ENCODE results near the gene ZNF275. TPM values are rescaled to one million over a fixed set of nuclear protein-coding genes. Genes with fewer than 3 reads are reported as not detected.
A peak's percentile ranks its signal among the peaks of the same experiment; 100 is the strongest.

Gene ZNF275
- total RNA-seq, 2 experiments from 2014 or later, result 11.3 to 11.5 TPM

- intact Hi-C loops (cut with micrococcal nuclease), result no loop called here
- DNase-seq, result no peak
- Mint-ChIP-seq H3K27me3 (no peaks in the 10 kb centered on the region), H3K27ac (no peak overlapping the region), H3K4me3 (no peak overlapping the region), H3K4me1 (ENCODE audit: low read depth) (peaks cover 17% of the 10 kb centered on the region), H3K9me3 (no peaks in the 10 kb centered on the region), H3K36me3 (peaks cover 36% of the 10 kb centered on the region)
- CTCF ChIA-PET, result no interaction called here
- POLR2A ChIA-PET, result no interaction called here
Measured at GRCh38 chrX:153347530-153347929, 13.6 kb downstream of the ZNF275 start.

- ChIA-PET POLR2A (no interaction called here), CTCF (no interaction called here)
- Mint-ChIP-seq H3K9me3 (no peaks in the 10 kb centered on the region), H3K27me3 (no peaks in the 10 kb centered on the region), H3K27ac (no peak overlapping the region), H3K4me3 (no peak overlapping the region), H3K4me1 (ENCODE audit: low read depth) (peaks cover 8% of the 10 kb centered on the region), H3K36me3 (peaks cover 36% of the 10 kb centered on the region)
- intact Hi-C loops (cut with micrococcal nuclease), result no loop called here
- no peak for DNase-seq
Measured at GRCh38 chrX:153348421-153348820, 14.5 kb downstream of the ZNF275 start.

- DNase-seq, result no peak
- no peak overlapping the region for H3K4me3 Mint-ChIP-seq
- H3K4me1 Mint-ChIP-seq (ENCODE audit: low read depth), result peaks cover 3% of the 10 kb centered on the region
- H3K27me3 Mint-ChIP-seq, result no peaks in the 10 kb centered on the region
- H3K9me3 Mint-ChIP-seq, result no peaks in the 10 kb centered on the region
- POLR2A ChIA-PET, result interaction anchor here (1.0 kb wide), 1 partner anchor 11 kb away, joined by 3 read pairs; no protein-coding TSS in a partner anchor
- CTCF ChIA-PET, result no interaction called here
- intact Hi-C loops (cut with micrococcal nuclease), result no loop called here
- peaks cover 24% of the 10 kb centered on the region for H3K36me3 Mint-ChIP-seq
- no peak overlapping the region for H3K27ac Mint-ChIP-seq
Measured at GRCh38 chrX:153349952-153350351, 16.0 kb downstream of the ZNF275 start.

GRCh38 chrX:153351981-153352380 is 18.0 kb downstream of the ZNF275 start:
- ChIA-PET CTCF (no interaction called here), POLR2A (no interaction called here)
- peaks cover 17% of the 10 kb centered on the region for H3K36me3 Mint-ChIP-seq

GRCh38 chrX:153352858-153353257 is 18.9 kb downstream of the ZNF275 start:
- H3K4me3 Mint-ChIP-seq, result no peak overlapping the region
- intact Hi-C loops (cut with micrococcal nuclease), result no loop called here
- no peak overlapping the region for H3K27ac Mint-ChIP-seq
- POLR2A ChIA-PET, result no interaction called here
- no peaks in the 10 kb centered on the region for H3K27me3 Mint-ChIP-seq
- DNase-seq, result no peak
- H3K36me3 Mint-ChIP-seq, result peaks cover 16% of the 10 kb centered on the region
- CTCF ChIA-PET, result no interaction called here
- H3K9me3 Mint-ChIP-seq, result peaks cover 5% of the 10 kb centered on the region
- peaks cover 3% of the 10 kb centered on the region for H3K4me1 Mint-ChIP-seq (ENCODE audit: low read depth)

More at GRCh38 chrX:153351981-153352380, 18.0 kb downstream of the ZNF275 start:
- intact Hi-C loops (cut with micrococcal nuclease), result no loop called here
- DNase-seq, result no peak
- Mint-ChIP-seq H3K9me3 (no peaks in the 10 kb centered on the region), H3K27me3 (no peaks in the 10 kb centered on the region), H3K4me1 (ENCODE audit: low read depth) (peaks cover 3% of the 10 kb centered on the region), H3K27ac (no peak overlapping the region), H3K4me3 (no peak overlapping the region)

GRCh38 chrX:153353416-153353815 is 19.5 kb downstream of the ZNF275 start:
- Mint-ChIP-seq H3K27ac (no peak overlapping the region), H3K4me1 (ENCODE audit: low read depth) (no peaks in the 10 kb centered on the region), H3K36me3 (peaks cover 14% of the 10 kb centered on the region), H3K9me3 (peaks cover 11% of the 10 kb centered on the region), H3K4me3 (no peak overlapping the region), H3K27me3 (no peaks in the 10 kb centered on the region)
- intact Hi-C loops (cut with micrococcal nuclease), result no loop called here
- ChIA-PET POLR2A (no interaction called here), CTCF (no interaction called here)
- DNase-seq, result no peak

- no peaks in the 10 kb centered on the region for H3K27me3 Mint-ChIP-seq
- intact Hi-C loops (cut with micrococcal nuclease), result no loop called here
- CTCF ChIA-PET, result no interaction called here
- H3K27ac Mint-ChIP-seq, result no peak overlapping the region
- H3K4me3 Mint-ChIP-seq, result no peak overlapping the region
- H3K9me3 Mint-ChIP-seq, result peaks cover 21% of the 10 kb centered on the region
- POLR2A ChIA-PET, result no interaction called here
- no peak for DNase-seq
- H3K36me3 Mint-ChIP-seq, result peaks cover 6% of the 10 kb centered on the region
- no peaks in the 10 kb centered on the region for H3K4me1 Mint-ChIP-seq (ENCODE audit: low read depth)
Measured at GRCh38 chrX:153357877-153358276, 23.9 kb downstream of the ZNF275 start.

- Mint-ChIP-seq H3K4me3 (no peak overlapping the region), H3K27ac (no peak overlapping the region), H3K4me1 (ENCODE audit: low read depth) (no peaks in the 10 kb centered on the region), H3K27me3 (no peaks in the 10 kb centered on the region), H3K36me3 (peaks cover 6% of the 10 kb centered on the region), H3K9me3 (peaks cover 21% of the 10 kb centered on the region)
- DNase-seq, result no peak
- ChIA-PET POLR2A (no interaction called here), CTCF (no interaction called here)
- intact Hi-C loops (cut with micrococcal nuclease), result no loop called here
Measured at GRCh38 chrX:153361781-153362397, 27.9 kb downstream of the ZNF275 start.

GRCh38 chrX:153365670-153366069 is 31.7 kb downstream of the ZNF275 start:
- no peaks in the 10 kb centered on the region for H3K9me3 Mint-ChIP-seq
- CTCF ChIA-PET, result no interaction called here
- DNase-seq, result no peak
- H3K36me3 Mint-ChIP-seq, result peaks cover 1% of the 10 kb centered on the region
- peaks cover 12% of the 10 kb centered on the region for H3K4me1 Mint-ChIP-seq (ENCODE audit: low read depth)
- POLR2A ChIA-PET, result no interaction called here
- H3K27me3 Mint-ChIP-seq, result no peaks in the 10 kb centered on the region
- no peak overlapping the region for H3K4me3 Mint-ChIP-seq
- intact Hi-C loops (cut with micrococcal nuclease), result no loop called here
- no peak overlapping the region for H3K27ac Mint-ChIP-seq

GRCh38 chrX:153366119-153366518 is 32.2 kb downstream of the ZNF275 start:
- ChIA-PET CTCF (no interaction called here), POLR2A (no interaction called here)
- Mint-ChIP-seq H3K9me3 (no peaks in the 10 kb centered on the region), H3K4me3 (no peak overlapping the region), H3K27me3 (peaks cover 3% of the 10 kb centered on the region), H3K4me1 (ENCODE audit: low read depth) (peaks cover 16% of the 10 kb centered on the region), H3K36me3 (no peaks in the 10 kb centered on the region), H3K27ac (no peak overlapping the region)
- no peak for DNase-seq
- intact Hi-C loops (cut with micrococcal nuclease), result no loop called here

- POLR2A ChIA-PET, result no interaction called here
- H3K36me3 Mint-ChIP-seq, result no peaks in the 10 kb centered on the region
- H3K27ac Mint-ChIP-seq, result no peak overlapping the region
- DNase-seq, result no peak
- no peak overlapping the region for H3K4me3 Mint-ChIP-seq
- intact Hi-C loops (cut with micrococcal nuclease), result no loop called here
- no peaks in the 10 kb centered on the region for H3K9me3 Mint-ChIP-seq
- H3K4me1 Mint-ChIP-seq (ENCODE audit: low read depth), result peaks cover 21% of the 10 kb centered on the region
- CTCF ChIA-PET, result no interaction called here
- H3K27me3 Mint-ChIP-seq, result peaks cover 3% of the 10 kb centered on the region
Measured at GRCh38 chrX:153366878-153367538, 33.1 kb downstream of the ZNF275 start.

- Mint-ChIP-seq H3K27me3 (peaks cover 3% of the 10 kb centered on the region), H3K36me3 (no peaks in the 10 kb centered on the region), H3K4me1 (ENCODE audit: low read depth) (peaks cover 21% of the 10 kb centered on the region), H3K4me3 (no peak overlapping the region), H3K27ac (peak overlapping the region; percentile 7), H3K9me3 (no peaks in the 10 kb centered on the region)
- peak; percentile 36 for DNase-seq
- CTCF ChIA-PET, result no interaction called here
- POLR2A ChIA-PET, result no interaction called here
- intact Hi-C loops (cut with micrococcal nuclease), result loop anchor here (1.0 kb wide), 1 partner anchor 36 kb away; the partner anchor contains the start of gene ZNF275
Measured at GRCh38 chrX:153370293-153371055, 36.5 kb downstream of the ZNF275 start.

GRCh38 chrX:153371256-153371655 is 37.3 kb downstream of the ZNF275 start:
- no peaks in the 10 kb centered on the region for H3K9me3 Mint-ChIP-seq
- intact Hi-C loops (cut with micrococcal nuclease), result no loop called here
- H3K4me3 Mint-ChIP-seq, result no peak overlapping the region
- DNase-seq, result no peak
- H3K27ac Mint-ChIP-seq, result no peak overlapping the region
- H3K27me3 Mint-ChIP-seq, result peaks cover 3% of the 10 kb centered on the region
- CTCF ChIA-PET, result no interaction called here
- no peaks in the 10 kb centered on the region for H3K36me3 Mint-ChIP-seq
- POLR2A ChIA-PET, result no interaction called here
- peaks cover 21% of the 10 kb centered on the region for H3K4me1 Mint-ChIP-seq (ENCODE audit: low read depth)
